ENCODE measurements around the gene TRIM8.

Gene TRIM8

GRCh38 chr10:102675666-102676533, 31.6 kb downstream of the TRIM8 start:
- TF ChIP-seq ZFX (IDR thresholded peaks at IDR 0.05; ENCODE audit: borderline replicate concordance), result no peak
- no peak for TF ChIP-seq CTCF (IDR thresholded peaks at IDR 0.05)

DNA sequence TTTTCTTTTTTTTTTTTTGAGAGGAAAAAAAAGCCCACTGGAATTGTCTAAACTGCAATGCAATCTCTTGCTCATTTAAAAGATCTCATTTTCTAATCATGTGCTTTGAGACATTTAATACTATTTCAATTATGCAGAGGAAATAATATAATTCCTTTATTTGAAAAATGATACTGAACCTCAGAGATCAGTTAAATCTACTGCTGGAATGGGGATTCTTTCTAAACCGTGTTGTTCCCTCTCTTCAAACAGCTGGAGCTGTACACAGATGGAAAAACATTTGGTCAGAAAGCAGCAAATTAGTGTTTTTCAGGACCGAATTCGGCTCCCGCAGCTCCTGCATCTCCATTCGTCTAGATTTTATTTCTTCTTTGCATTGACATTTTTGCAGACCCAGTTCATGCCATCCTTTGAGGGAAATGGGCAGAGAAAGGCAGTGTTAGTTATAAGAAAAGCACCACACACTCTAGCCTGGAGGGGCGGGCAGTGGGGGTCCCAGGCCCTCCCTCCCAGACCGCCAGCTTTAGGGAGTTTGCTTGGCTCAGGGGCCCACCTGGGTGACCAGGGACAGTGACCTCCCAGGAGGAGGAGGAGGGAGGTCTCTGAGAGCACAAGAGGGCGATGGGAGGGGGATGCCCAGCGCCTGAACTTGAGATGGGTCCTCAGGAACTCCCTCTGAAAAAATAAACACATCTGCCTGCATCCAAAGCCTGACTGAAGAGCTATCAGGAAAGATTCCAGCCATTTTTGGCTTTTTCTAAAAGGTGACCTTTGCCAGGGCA, 32.4 kb downstream of the TRIM8 start:
- no peak overlapping the region for H3K27ac ChIP-seq
- TF ChIP-seq ZFX (IDR thresholded peaks at IDR 0.05; ENCODE audit: borderline replicate concordance), result no peak
- no peak for TF ChIP-seq CTCF (IDR thresholded peaks at IDR 0.05)

More at GRCh38 chr10:102675666-102676533, 31.6 kb downstream of the TRIM8 start:
- H3K27ac ChIP-seq, result no peak overlapping the region

- no peak overlapping the region for H3K27ac ChIP-seq
- no peak for TF ChIP-seq CTCF (IDR thresholded peaks at IDR 0.05)
- no peak for TF ChIP-seq ZFX (IDR thresholded peaks at IDR 0.05; ENCODE audit: borderline replicate concordance)
Measured at GRCh38 chr10:102677331-102678067, 33.2 kb downstream of the TRIM8 start.

DNA sequence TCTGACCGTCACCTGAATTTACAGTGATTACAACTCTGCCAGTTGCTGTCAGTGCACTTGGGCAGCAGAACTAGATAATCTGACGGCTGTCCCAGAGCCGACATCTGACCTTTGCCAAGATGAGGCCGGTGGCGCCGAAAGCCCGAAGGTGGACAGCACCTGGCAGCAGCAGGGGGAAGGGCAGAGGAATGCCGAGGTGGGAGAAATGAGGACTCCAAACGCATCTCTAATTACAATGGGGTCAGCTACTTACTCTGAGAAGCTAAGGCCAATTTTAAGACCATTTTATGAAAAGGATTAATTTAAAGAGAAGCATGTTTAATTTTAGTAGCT, 33.8 kb downstream of the TRIM8 start:
- TF ChIP-seq ZFX (IDR thresholded peaks at IDR 0.05; ENCODE audit: borderline replicate concordance) (no peak), CTCF (IDR thresholded peaks at IDR 0.05) (no peak)
- no peak overlapping the region for H3K27ac ChIP-seq

DNA sequence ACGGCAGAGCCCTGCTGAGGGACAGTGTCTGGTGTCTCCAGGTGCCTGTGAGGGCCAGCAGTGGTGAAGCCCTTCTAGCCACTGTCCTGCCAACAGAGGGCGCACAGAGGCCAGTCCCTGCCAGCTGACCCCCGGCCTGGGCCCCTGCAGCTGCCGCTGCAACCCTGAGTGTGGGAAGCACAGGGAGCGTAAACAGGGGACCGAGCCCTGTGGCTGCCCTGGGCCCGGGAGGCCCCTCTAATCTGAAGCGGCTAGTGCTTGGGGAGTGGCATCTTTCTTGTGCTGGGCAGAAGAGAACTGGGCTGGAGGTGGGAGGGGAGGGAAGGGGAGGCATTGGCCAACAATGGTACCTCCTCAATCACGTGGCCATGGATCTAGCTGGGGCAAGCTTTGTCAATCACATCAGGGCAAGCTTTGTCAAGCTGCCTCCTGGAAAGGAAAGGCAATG, 34.6 kb downstream of the TRIM8 start:
- no peak for TF ChIP-seq ZFX (IDR thresholded peaks at IDR 0.05; ENCODE audit: borderline replicate concordance)
- peak; percentile 92 for TF ChIP-seq CTCF (IDR thresholded peaks at IDR 0.05)
- no peak overlapping the region for H3K27ac ChIP-seq

DNA sequence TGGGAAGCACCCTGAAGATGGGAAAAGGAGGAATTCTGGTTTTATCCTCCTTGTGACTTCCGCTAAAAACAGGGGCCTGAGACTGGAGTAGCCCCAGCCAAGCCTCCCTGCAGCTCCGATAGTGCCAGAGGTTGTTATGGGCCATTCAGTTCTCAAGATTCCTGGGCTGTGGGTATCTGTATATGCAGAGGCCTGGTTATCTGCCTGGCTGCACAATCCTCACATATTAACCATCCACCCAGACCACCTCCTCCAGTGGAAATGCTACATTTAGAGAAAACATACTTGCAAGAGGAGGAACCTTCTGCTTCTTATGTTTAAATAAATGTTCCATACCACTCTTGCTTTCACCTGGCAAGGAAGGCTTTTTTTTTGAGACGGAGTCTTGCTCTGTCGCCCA, 35.3 kb downstream of the TRIM8 start:
- no peak overlapping the region for H3K27ac ChIP-seq
- TF ChIP-seq ZFX (IDR thresholded peaks at IDR 0.05; ENCODE audit: borderline replicate concordance), result no peak
- no peak for TF ChIP-seq CTCF (IDR thresholded peaks at IDR 0.05)
